SH-SY5Y (cell line): ENCODE data around the gene RAD23A.

ENCODE experiments used
- GATA2 ChIP-seq: IDR thresholded peaks from 2 replicates; pipeline ENCODE4 v1.6.1; 2011; ENCODE audit warnings: mild to moderate bottlenecking, low read depth, low read length
- GATA3 ChIP-seq: IDR thresholded peaks from 2 replicates; pipeline ENCODE4 v1.6.1; 2011; ENCODE audit warnings: low read depth, mild to moderate bottlenecking, low read length, moderate library complexity

GRCh38 chr19:12952488-12953137 lies 7.0 kb downstream of the RAD23A start:
- TF ChIP-seq GATA3 (no peak), GATA2 (no peak)
